ENCODE results near the gene INSL6.
"Not testable (repeated sequence)": the region's sequence is repeated elsewhere in the genome, so short reads cannot be mapped to it uniquely, and the experiment has no call there.

Gene INSL6

GRCh38 chr9:5185220-5185840, at the start of gene INSL6:
Gene INSL6 (minus strand): TSS chr9:5185639. CDS start chr9:5185602, 37 bp downstream.
- DNase-seq (no peak), ATAC-seq (replicated peaks) (no peak)
- Mint-ChIP-seq H3K4me3 (no peak within 1 kb of the TSS), H3K36me3 (no peaks in the 10 kb centered on the region), H3K4me1 (peaks cover 10 to 23% of the 10 kb centered on the region in 2 donors), H3K27me3 (peaks cover 0 to 5% of the 10 kb centered on the region in 2 donors), H3K27ac (no peak within 1 kb of the TSS), H3K9me3 (peaks cover 4 to 5% of the 10 kb centered on the region in 2 donors)

- no peak for DNase-seq
Measured at GRCh38 chr9:5231212-5231611, 45.8 kb upstream of the INSL6 start, which contains the start of gene INSL4. Gene INSL4 (plus strand): TSS chr9:5231419. CDS start chr9:5231524, 105 bp downstream.

GRCh38 chr9:5230554-5230953, 45.1 kb upstream of the INSL6 start:
- Mint-ChIP-seq H3K27ac (no peak overlapping the region), H3K27me3 (peaks cover 5 to 28% of the 10 kb centered on the region in 2 donors), H3K4me3 (no peak overlapping the region), H3K9me3 (peaks cover 0 to 3% of the 10 kb centered on the region in 2 donors), H3K4me1 (no peaks in the 10 kb centered on the region), H3K36me3 (peaks cover 0 to 3% of the 10 kb centered on the region in 2 donors)
- no peak for DNase-seq
- no peak for ATAC-seq (replicated peaks)

More at GRCh38 chr9:5231212-5231611, 45.8 kb upstream of the INSL6 start, which contains the start of gene INSL4:
- H3K4me1 Mint-ChIP-seq: no peaks in the 10 kb centered on the region
- no peak within 1 kb of the TSS for H3K27ac Mint-ChIP-seq
- no peak for ATAC-seq (replicated peaks)
- peaks cover 0 to 23% of the 10 kb centered on the region in 2 donors for H3K27me3 Mint-ChIP-seq
- peaks cover 0 to 2% of the 10 kb centered on the region in 2 donors for H3K9me3 Mint-ChIP-seq
- H3K4me3 Mint-ChIP-seq: no peak within 1 kb of the TSS
- no peaks in the 10 kb centered on the region for H3K36me3 Mint-ChIP-seq

GRCh38 chr9:5205071-5205470, 19.6 kb upstream of the INSL6 start:
- ATAC-seq (replicated peaks) (peak; percentile 86 to 93), DNase-seq (no peak)
- Mint-ChIP-seq H3K9me3 (peaks cover 4 to 8% of the 10 kb centered on the region in 2 donors), H3K4me3 (no peak overlapping the region), H3K27me3 (peaks cover 6 to 16% of the 10 kb centered on the region in 2 donors), H3K27ac (no peak overlapping the region), H3K36me3 (no peaks in the 10 kb centered on the region), H3K4me1 (peaks cover 0 to 12% of the 10 kb centered on the region in 2 donors)

- Mint-ChIP-seq H3K9me3 (no peaks in the 10 kb centered on the region), H3K4me1 (no peaks in the 10 kb centered on the region), H3K27me3 (peaks cover 5 to 8% of the 10 kb centered on the region in 2 donors), H3K27ac (no peak overlapping the region), H3K4me3 (no peak overlapping the region), H3K36me3 (no peaks in the 10 kb centered on the region)
- DNase-seq (no peak), ATAC-seq (replicated peaks) (no peak)
Measured at GRCh38 chr9:5195463-5195862, 10.0 kb upstream of the INSL6 start.

- ATAC-seq (replicated peaks): no peak
- Mint-ChIP-seq H3K4me3 (no peak overlapping the region), H3K4me1 (no peaks in the 10 kb centered on the region), H3K36me3 (no peaks in the 10 kb centered on the region), H3K9me3 (no peaks in the 10 kb centered on the region), H3K27me3 (peaks cover 4 to 5% of the 10 kb centered on the region in 2 donors), H3K27ac (no peak overlapping the region)
- no peak for DNase-seq
Measured at GRCh38 chr9:5193345-5193744, 7.9 kb upstream of the INSL6 start.

- Mint-ChIP-seq H3K9me3 (no peaks in the 10 kb centered on the region), H3K4me1 (no peaks in the 10 kb centered on the region), H3K27ac (no peak overlapping the region), H3K27me3 (peaks cover 0 to 5% of the 10 kb centered on the region in 2 donors), H3K4me3 (no peak overlapping the region), H3K36me3 (no peaks in the 10 kb centered on the region)
- DNase-seq: no peak
- no peak for ATAC-seq (replicated peaks)
Measured at GRCh38 chr9:5191985-5192384, 6.5 kb upstream of the INSL6 start.

GRCh38 chr9:5188060-5188984, 2.9 kb upstream of the INSL6 start:
- ATAC-seq (replicated peaks) (peak in 1 of 2 donors; percentile 50), DNase-seq (no peak)
- Mint-ChIP-seq H3K36me3 (no peaks in the 10 kb centered on the region), H3K4me1 (peaks cover 7 to 15% of the 10 kb centered on the region in 2 donors), H3K4me3 (no peak overlapping the region), H3K27ac (no peak overlapping the region), H3K27me3 (peaks cover 0 to 5% of the 10 kb centered on the region in 2 donors), H3K9me3 (no peaks in the 10 kb centered on the region)

GRCh38 chr9:5186416-5187169, 1.2 kb upstream of the INSL6 start:
- Mint-ChIP-seq H3K4me3 (no peak overlapping the region), H3K27ac (no peak overlapping the region)

GRCh38 chr9:5184776-5185175, 663 bp downstream of the INSL6 start:
- Mint-ChIP-seq H3K4me1 (peaks cover 10 to 23% of the 10 kb centered on the region in 2 donors), H3K27ac (no peak overlapping the region), H3K9me3 (peaks cover 5 to 7% of the 10 kb centered on the region in 2 donors), H3K4me3 (no peak overlapping the region), H3K27me3 (peaks cover 0 to 5% of the 10 kb centered on the region in 2 donors), H3K36me3 (peaks cover 0 to under 1% of the 10 kb centered on the region in 2 donors)
- DNase-seq (no peak), ATAC-seq (replicated peaks) (no peak)

More at GRCh38 chr9:5186416-5187169, 1.2 kb upstream of the INSL6 start:
- ATAC-seq (replicated peaks): peak; percentile 89 to 91
- H3K4me1 Mint-ChIP-seq: peaks cover 7 to 18% of the 10 kb centered on the region in 2 donors
- H3K27me3 Mint-ChIP-seq: peaks cover 0 to 5% of the 10 kb centered on the region in 2 donors
- peak; percentile 22 for DNase-seq
- H3K36me3 Mint-ChIP-seq: no peaks in the 10 kb centered on the region
- no peaks in the 10 kb centered on the region for H3K9me3 Mint-ChIP-seq

- not testable (repeated sequence) for DNase-seq; H3K27ac Mint-ChIP-seq; H3K4me3 Mint-ChIP-seq; H3K27me3 Mint-ChIP-seq; H3K36me3 Mint-ChIP-seq; ATAC-seq (replicated peaks)
- Mint-ChIP-seq H3K9me3 (peaks cover 9 to 16% of the 10 kb centered on the region in 2 donors), H3K4me1 (peaks cover 7 to 14% of the 10 kb centered on the region in 2 donors)
Measured at GRCh38 chr9:5180631-5181030, 4.8 kb downstream of the INSL6 start.

- Mint-ChIP-seq H3K4me3 (no peak overlapping the region), H3K4me1 (peaks cover 3 to 7% of the 10 kb centered on the region in 2 donors), H3K9me3 (peaks cover 13 to 24% of the 10 kb centered on the region in 2 donors), H3K27me3 (peaks cover 0 to 4% of the 10 kb centered on the region in 2 donors), H3K36me3 (peaks cover 0 to 4% of the 10 kb centered on the region in 2 donors), H3K27ac (no peak overlapping the region)
- DNase-seq: no peak
- ATAC-seq (replicated peaks): no peak
Measured at GRCh38 chr9:5178126-5178805, 7.2 kb downstream of the INSL6 start.

- Mint-ChIP-seq H3K4me3 (no peak overlapping the region), H3K27me3 (no peaks in the 10 kb centered on the region), H3K4me1 (peaks cover 0 to 2% of the 10 kb centered on the region in 2 donors), H3K9me3 (peaks cover 27 to 36% of the 10 kb centered on the region in 2 donors), H3K36me3 (peaks cover 75 to 89% of the 10 kb centered on the region in 2 donors), H3K27ac (no peak overlapping the region)
- ATAC-seq (replicated peaks) (no peak), DNase-seq (no peak)
Measured at GRCh38 chr9:5146241-5146640, 39.2 kb downstream of the INSL6 start.
